IMR-90 (cell line): ENCODE results near the gene OPTN. TPM values are rescaled to one million over a fixed set of nuclear protein-coding genes. Genes with fewer than 3 reads are reported as not detected.

Experiments used
- ATAC-seq: fragments of 200-7000 bp; cut with Tn5 transposase; 2 replicates; pipeline ENCODE4 v1.9.1; 2020; ENCODE audit warnings: low read depth, mild to moderate bottlenecking, moderate library complexity
- BruUV-seq: library from RNA; stranded (reverse); fragments of 400-500 nt; replicated peaks from 2 replicates; lab custom pipeline; 2021; lab: Mats Ljungman, UMichigan
- CTCF ChIA-PET: fragments of 300-600 bp; formaldehyde crosslinking; extraction: SDS; loops from one replicate; lab custom pipeline; 2021; ENCODE audit warnings: antibody characterized with exemption; lab: Yijun Ruan, JAX
- POLR2A ChIA-PET: fragments of 300-600 bp; sonication (Branson Sonifier 250); formaldehyde crosslinking; loops from one replicate; lab custom pipeline; 2022; ENCODE audit warnings: antibody characterized with exemption; ENCODE audit not compliant: unreplicated experiment; lab: Charles Lee
- DNase-seq: peaks from one replicate; pipeline ENCODE4 v3.0.0; 2013
- H2AFZ ChIP-seq: replicated peaks from 2 replicates; pipeline ENCODE3; 2013; ENCODE audit warnings: low read length, mild to moderate bottlenecking; ENCODE audit not compliant: poor library complexity
- H2AK5ac ChIP-seq: 2 replicates; pipeline ENCODE4 v1.6.1; 2013; ENCODE audit warnings: low read depth, low read length, inconsistent platforms
- H2AK9ac ChIP-seq: replicated peaks from 2 replicates; pipeline ENCODE3; 2013; ENCODE audit warnings: mild to moderate bottlenecking, low read depth, low read length, moderate library complexity; ENCODE audit not compliant: poor library complexity
- H2BK120ac ChIP-seq: 2 replicates; pipeline ENCODE4 v1.6.1; 2013; ENCODE audit warnings: low read depth, low read length, inconsistent platforms
- H2BK15ac ChIP-seq: 3 replicates; pipeline ENCODE4 v1.6.1; 2013; ENCODE audit warnings: low read depth, low read length, inconsistent platforms
- H2BK20ac ChIP-seq: 2 replicates; pipeline ENCODE4 v1.6.1; 2013; ENCODE audit warnings: low read depth, mild to moderate bottlenecking, inconsistent platforms, low read length, moderate library complexity
- H2BK5ac ChIP-seq: 2 replicates; pipeline ENCODE4 v1.6.1; 2013; ENCODE audit warnings: mild to moderate bottlenecking, low read depth, low read length, inconsistent platforms; ENCODE audit not compliant: poor library complexity, severe bottlenecking
- H3K14ac ChIP-seq: replicated peaks from 2 replicates; pipeline ENCODE4 v1.6.1; 2013; ENCODE audit warnings: low read depth, low read length, inconsistent platforms
- H3K18ac ChIP-seq: 2 replicates; pipeline ENCODE4 v1.6.1; 2013; ENCODE audit warnings: low read depth, low read length, control low read depth
- H3K23ac ChIP-seq: 2 replicates; pipeline ENCODE4 v1.6.1; 2013; ENCODE audit warnings: low read depth, low read length, inconsistent platforms
- H3K27ac ChIP-seq: 2 replicates; pipeline ENCODE4 v1.5.1; 2013; ENCODE audit warnings: mild to moderate bottlenecking, control low read depth, low read length; ENCODE audit not compliant: insufficient read depth
- H3K27me3 ChIP-seq: 2 replicates; pipeline ENCODE4 v1.6.1; 2013; ENCODE audit warnings: low read length; ENCODE audit not compliant: control insufficient read depth, insufficient read depth
- H3K36me3 ChIP-seq: 2 replicates; pipeline ENCODE4 v1.6.1; 2013; ENCODE audit warnings: low read length, mixed read lengths; ENCODE audit not compliant: control insufficient read depth, insufficient read depth
- H3K4ac ChIP-seq: 2 replicates; pipeline ENCODE4 v1.6.1; 2013; ENCODE audit warnings: low read depth, low read length, inconsistent platforms
- H3K4me1 ChIP-seq: 2 replicates; pipeline ENCODE4 v1.6.1; 2013; ENCODE audit warnings: low read length, mixed read lengths; ENCODE audit not compliant: control insufficient read depth, insufficient read depth
- H3K4me2 ChIP-seq: 2 replicates; pipeline ENCODE4 v1.6.1; 2013; ENCODE audit warnings: low read depth, mild to moderate bottlenecking, control low read depth, low read length, moderate library complexity
- H3K4me3 ChIP-seq: 2 replicates; pipeline ENCODE4 v1.5.1; 2013; ENCODE audit warnings: low read depth, mild to moderate bottlenecking, control low read depth, low read length, moderate library complexity; ENCODE audit not compliant: insufficient read depth
- H3K56ac ChIP-seq: 2 replicates; pipeline ENCODE4 v1.6.1; 2013; ENCODE audit warnings: low read length, inconsistent platforms; ENCODE audit not compliant: insufficient read depth; ENCODE audit errors: extremely low read depth
- H3K79me1 ChIP-seq, 2 experiments: 2 replicates each; pipeline ENCODE4 v1.6.1; 2013; ENCODE audit warnings: low read length in 2 of 2, inconsistent platforms in 1 of 2, low read depth in 1 of 2
- H3K9ac ChIP-seq: 2 replicates; pipeline ENCODE4 v1.6.1; 2013; ENCODE audit warnings: low read depth, low read length, control low read depth
- H3K9me1 ChIP-seq: 2 replicates; pipeline ENCODE4 v1.6.1; 2013; ENCODE audit warnings: low read length, inconsistent platforms; ENCODE audit not compliant: insufficient read depth
- H3K9me3 ChIP-seq: 2 replicates; pipeline ENCODE4 v1.6.1; 2013; ENCODE audit warnings: low read length; ENCODE audit not compliant: control insufficient read depth, insufficient read depth
- H4K20me1 ChIP-seq: 2 replicates; pipeline ENCODE4 v1.6.1; 2013; ENCODE audit warnings: low read length, inconsistent platforms; ENCODE audit not compliant: insufficient read depth
- H4K5ac ChIP-seq: 2 replicates; pipeline ENCODE4 v1.6.1; 2013; ENCODE audit warnings: mild to moderate bottlenecking, low read depth, low read length, control low read depth
- H4K8ac ChIP-seq, 2 experiments: 2 replicates each; pipeline ENCODE4 v1.6.1; 2013; ENCODE audit warnings: low read depth in 2 of 2, low read length in 2 of 2, control low read depth in 1 of 2, inconsistent platforms in 1 of 2
- H4K91ac ChIP-seq: 2 replicates; pipeline ENCODE4 v1.6.1; 2013; ENCODE audit warnings: low read depth, low read length, inconsistent platforms; ENCODE audit not compliant: insufficient read depth
- BHLHE40 ChIP-seq: fragments of 150-350 bp; IDR thresholded peaks from 2 replicates; pipeline ENCODE4 v1.6.1; 2016; ENCODE audit warnings: mild to moderate bottlenecking, low read depth, low read length
- CEBPB ChIP-seq: IDR thresholded peaks from 2 replicates; pipeline ENCODE4 v1.6.1; 2012; ENCODE audit warnings: low read depth, low read length, improper control_type of control experiment
- MAFK ChIP-seq: IDR thresholded peaks from 2 replicates; pipeline ENCODE4 v1.6.1; 2012; ENCODE audit warnings: low read depth, low read length, improper control_type of control experiment
- WGBS, 2 experiments: methylation state at CpG; one replicate each; pipeline versions ENCODE4 v1.1.5 to v1.1.7; 2013; ENCODE audit warnings: missing lambda C conversion rate in 2 of 2; ENCODE audit not compliant: insufficient read length in 1 of 2; ENCODE audit errors: extremely low coverage in 2 of 2; 5-methylcytosine and 5-hydroxymethylcytosine counted together
- dilution Hi-C: fragments of 300-500 bp; cut with HindIII; formaldehyde crosslinking; loops from one replicate; pipeline ENCODE4 v1.14.3; 2018; ENCODE audit warnings: low sequenced_read_pairs; ENCODE audit not compliant: unreplicated experiment
- in situ Hi-C: fragments of 300-500 bp; cut with MboI; formaldehyde crosslinking; loops from 3 replicates; pipeline ENCODE4 v1.14.3; 2019; ENCODE audit warnings: low sequenced_read_pairs, inconsistent platforms, mixed read lengths
- intact Hi-C: fragments of 100-400 bp; cut with micrococcal nuclease; formaldehyde crosslinking; loops from 2 replicates; pipeline ENCODE4 v1.10.0; 2022
- polyA plus RNA-seq, 3 experiments: library from polyadenylated mRNA; depleted of rRNA; stranded (reverse); fragments of >200 nt; gene quantifications; 2 replicates each; pipeline ENCODE4 v1.2.3, GENCODE V29; 2012; ENCODE audit warnings: low replicate concordance in 1 of 3
- total RNA-seq: library from RNA; depleted of rRNA; stranded (reverse); fragments of >200 nt; gene quantifications from 2 replicates; pipeline ENCODE4 v1.2.3, GENCODE V29; 2012

OPTN gene
- total and polyA plus RNA-seq, 2 of the 4 experiments (the other 2 are of a cell fraction), result 34.8 to 41.4 TPM

- H3K9me3 ChIP-seq, result no peaks in the 10 kb centered on the region
- H3K27ac ChIP-seq, result no peak overlapping the region; the same call in 1 of the 2 replicates
- ATAC-seq (no peak), DNase-seq (no peak)
- intact Hi-C loops, result no loop called here
- H3K4ac ChIP-seq, result no peak overlapping the region
- H3K23ac ChIP-seq, result no peak overlapping the region
- no peak overlapping the region for H3K9ac ChIP-seq
- H2BK120ac ChIP-seq, result no peak overlapping the region
- no peak overlapping the region for H2BK5ac ChIP-seq
- no peak overlapping the region for H3K4me2 ChIP-seq
- dilution Hi-C loops, result no loop called here
- no peak overlapping the region for H4K91ac ChIP-seq
- in situ Hi-C loops, result no loop called here
- H4K5ac ChIP-seq, result no peak overlapping the region
- H3K27me3 ChIP-seq, result no peaks in the 10 kb centered on the region
- no peak overlapping the region for H4K8ac ChIP-seq
- BruUV-seq, result no TSS peak
- peaks cover 3% of the 10 kb centered on the region; the same call in 1 of the 2 replicates for H3K4me1 ChIP-seq
- H3K79me1 ChIP-seq, result peaks cover 7 to 9% of the 10 kb centered on the region in 2 experiments; a peak in 2 of 4 replicates
- ChIA-PET POLR2A (no interaction called here), CTCF (no interaction called here)
- H3K4me3 ChIP-seq, result no peak overlapping the region
- H3K14ac ChIP-seq, result no peak overlapping the region
- no peak overlapping the region for H2AK5ac ChIP-seq
- H3K9me1 ChIP-seq, result peaks cover 2% of the 10 kb centered on the region; the same call in 1 of the 2 replicates
- peaks cover 41% of the 10 kb centered on the region for H3K36me3 ChIP-seq
- 100% methylated on average over 1 of the region's 3 CpGs; no CpG with 5 or more reads in 1 of the 2 experiments for WGBS, 2 experiments
- no peak for TF ChIP-seq MAFK
- TF ChIP-seq CEBPB, result 0 out of 2 replicates have a peak, but pooled peaks have one; percentile 21
- TF ChIP-seq BHLHE40, result no peak
- H2BK15ac ChIP-seq, result no peak overlapping the region
- no peak overlapping the region for H2AFZ ChIP-seq
- no peak overlapping the region for H2AK9ac ChIP-seq
- H4K20me1 ChIP-seq, result no peaks in the 10 kb centered on the region; the same call in 1 of the 2 replicates
- H2BK20ac ChIP-seq, result no peak overlapping the region
- H3K56ac ChIP-seq, result no peak overlapping the region
- H3K18ac ChIP-seq, result no peak overlapping the region
Observed at GRCh38 chr10:13118784-13119410, 18.9 kb downstream of the OPTN start.
